ENCODE data around the gene SPATA32.
"Not testable (repeated sequence)": the region's sequence is repeated elsewhere in the genome, so short reads cannot be mapped to it uniquely, and the experiment has no call there.

SPATA32 gene

GRCh38 chr17:45265821-45266220, 3.9 kb upstream of the SPATA32 start:
- no peak for ATAC-seq
- Mint-ChIP-seq H3K27ac (peak overlapping the region in 1 of 2 donors; percentile 27), H3K4me1 (peaks cover 58% of the 10 kb centered on the region), H3K27me3 (no peaks in the 10 kb centered on the region), H3K4me3 (no peak overlapping the region), H3K9me3 (no peaks in the 10 kb centered on the region)
- DNase-seq, result no peak

DNA sequence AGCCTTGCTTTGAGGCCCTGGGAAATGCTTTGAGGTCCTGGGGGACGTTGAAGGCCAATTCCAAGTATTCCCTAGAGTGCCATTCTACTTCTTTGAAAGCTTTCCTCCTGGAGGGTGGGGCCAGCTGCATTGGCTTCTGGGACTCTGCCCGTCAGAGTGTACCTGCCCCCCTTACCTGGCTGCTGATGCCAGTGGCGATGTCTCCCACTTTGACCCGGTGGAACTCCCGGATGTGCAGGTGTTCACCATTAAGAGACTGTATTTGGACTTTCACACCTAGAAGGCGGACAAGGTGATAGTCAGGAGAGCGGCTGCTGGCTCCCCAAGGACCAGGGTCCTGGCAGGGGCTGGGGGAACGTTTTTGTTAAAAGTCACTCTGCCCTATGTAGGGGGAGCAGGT, 3.1 kb upstream of the SPATA32 start:
- H3K27ac Mint-ChIP-seq, result no peak overlapping the region
- H3K9me3 Mint-ChIP-seq, result no peaks in the 10 kb centered on the region
- no peaks in the 10 kb centered on the region for H3K27me3 Mint-ChIP-seq
- DNase-seq (no peak), ATAC-seq (no peak)
- no peak overlapping the region for H3K4me3 Mint-ChIP-seq
- H3K4me1 Mint-ChIP-seq, result peaks cover 58% of the 10 kb centered on the region

DNA sequence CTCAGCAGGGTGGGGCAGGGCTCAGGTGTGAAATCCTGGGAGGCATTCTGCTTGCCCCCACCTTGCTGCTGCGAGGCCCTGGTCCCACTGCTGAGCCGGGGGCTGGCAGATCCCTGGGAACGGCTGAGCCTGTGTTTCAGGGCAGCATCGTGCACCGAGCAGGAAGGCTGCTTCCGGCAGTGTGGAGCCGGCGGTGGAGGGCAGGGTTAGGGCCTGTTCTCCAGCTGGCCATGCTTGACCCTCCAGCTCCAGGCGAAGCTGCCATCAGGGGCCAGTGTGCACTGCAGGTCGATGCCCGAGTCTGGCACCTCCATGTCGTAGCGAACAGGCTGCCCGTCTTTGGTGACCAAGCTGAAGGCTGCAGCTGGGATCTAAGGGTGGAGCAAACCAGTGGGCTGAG, 2.5 kb upstream of the SPATA32 start:
- H3K27ac Mint-ChIP-seq, result peak overlapping the region in 1 of 2 donors; percentile 49

DNA sequence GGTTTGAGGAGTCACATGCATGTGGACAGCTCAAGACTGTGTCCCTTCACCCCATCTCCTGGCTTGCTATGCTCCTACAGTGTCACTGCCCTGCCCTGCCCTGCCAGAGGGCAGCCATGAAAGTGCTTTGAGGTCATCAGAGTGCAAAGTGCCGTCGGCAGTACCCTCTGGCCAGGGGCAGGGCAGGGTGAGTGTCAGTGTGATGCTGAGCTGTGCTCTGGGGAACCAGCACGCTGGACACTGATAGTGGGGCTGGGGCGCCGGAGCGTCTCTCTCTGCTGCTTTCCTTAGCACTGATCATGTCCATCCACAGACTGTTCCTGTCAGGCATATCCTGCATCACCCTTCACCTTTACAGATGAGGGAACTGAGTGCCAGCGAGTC, 1.6 kb upstream of the SPATA32 start:
- H3K27ac Mint-ChIP-seq, result peak overlapping the region in 1 of 2 donors; percentile 92
- ATAC-seq, result no peak
- no peak for DNase-seq
- no peaks in the 10 kb centered on the region for H3K27me3 Mint-ChIP-seq
- no peaks in the 10 kb centered on the region for H3K9me3 Mint-ChIP-seq
- H3K4me1 Mint-ChIP-seq, result peaks cover 48% of the 10 kb centered on the region
- H3K4me3 Mint-ChIP-seq, result peak overlapping the region in 1 of 2 donors; percentile 88

More for the DNA sequence above, 2.5 kb upstream of the SPATA32 start:
- Mint-ChIP-seq H3K27me3 (no peaks in the 10 kb centered on the region), H3K4me3 (no peak overlapping the region), H3K9me3 (no peaks in the 10 kb centered on the region), H3K4me1 (peaks cover 52% of the 10 kb centered on the region)
- ATAC-seq (no peak), DNase-seq (no peak)

DNA sequence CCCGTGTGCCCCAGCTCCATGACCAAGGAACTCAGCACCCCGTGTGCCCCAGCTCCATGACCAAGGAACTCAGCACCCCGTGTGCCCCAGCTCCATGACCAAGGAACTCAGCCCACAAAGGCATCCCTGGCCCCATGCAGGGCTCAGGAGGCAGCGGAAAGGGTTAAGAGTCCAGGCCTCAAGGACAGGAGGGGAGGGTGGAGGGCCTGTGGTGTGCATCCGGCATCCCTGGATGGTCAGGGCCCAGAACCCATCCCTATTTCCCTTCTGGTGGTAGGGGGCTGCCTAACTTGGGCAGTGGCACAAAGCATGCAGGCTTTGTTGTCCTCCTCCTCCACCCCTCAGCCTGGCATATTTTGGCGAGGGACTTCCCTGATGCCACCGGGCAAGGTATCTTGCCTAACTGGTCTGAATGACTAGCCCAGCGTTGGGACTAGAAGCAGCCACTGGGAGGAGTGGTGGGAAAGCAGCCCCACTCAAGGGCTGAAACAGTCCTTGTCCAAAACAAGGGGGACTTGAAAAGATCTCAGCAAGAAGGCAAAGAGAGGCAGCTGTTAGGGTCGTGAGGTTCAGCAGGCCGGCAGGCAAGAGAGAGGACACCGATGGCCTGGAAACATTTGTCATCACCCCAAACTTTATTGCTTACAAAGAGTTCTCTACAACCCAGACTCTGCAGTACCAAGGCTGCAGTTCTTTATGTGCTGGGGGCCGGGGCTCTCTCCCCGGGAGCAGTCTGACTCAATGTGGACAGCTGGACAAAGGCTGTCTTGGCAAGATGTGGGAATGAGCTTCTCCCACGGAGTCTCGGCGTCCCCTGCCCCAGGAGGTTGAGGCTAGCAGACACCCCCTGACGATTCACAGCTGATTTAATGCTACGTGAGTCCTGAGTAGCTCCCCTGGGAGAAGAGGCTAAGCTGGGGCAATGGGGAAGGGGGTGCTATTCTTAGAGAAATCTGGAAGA, 902 bp upstream of the SPATA32 start:
- Mint-ChIP-seq H3K27me3 (no peaks in the 10 kb centered on the region), H3K4me3 (peak overlapping the region; percentile 84 to 88), H3K27ac (peak overlapping the region; percentile 83 to 92), H3K4me1 (peaks cover 48% of the 10 kb centered on the region), H3K9me3 (no peaks in the 10 kb centered on the region)
- ATAC-seq, result no peak
- no peak for DNase-seq

DNA sequence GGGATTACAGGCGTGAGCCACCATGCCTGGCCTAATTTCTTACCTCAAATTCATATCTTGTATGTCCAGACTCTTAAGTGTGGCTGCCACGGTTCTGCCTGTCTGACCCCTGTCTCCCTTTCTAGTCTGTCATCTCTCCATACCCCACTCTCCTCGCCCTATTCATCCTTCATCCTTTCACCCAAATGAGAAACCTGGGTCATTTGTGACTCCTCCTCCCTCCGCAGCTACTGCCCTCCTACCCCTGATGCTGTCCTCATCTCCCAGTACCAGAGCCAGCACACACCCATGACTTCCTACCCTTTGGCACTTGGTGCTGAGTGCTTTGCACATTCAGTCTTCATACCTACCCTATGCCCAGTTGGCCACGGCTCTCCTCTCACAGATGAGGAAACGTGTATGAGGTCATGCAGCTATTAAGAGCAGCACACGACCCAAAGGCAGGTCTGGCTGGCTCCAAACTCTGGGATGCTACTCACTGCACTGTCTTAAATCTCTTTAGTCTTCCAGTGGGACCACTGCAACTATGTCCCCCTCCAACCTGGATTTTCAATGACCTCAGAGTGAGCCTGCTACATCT, 1.6 kb downstream of the SPATA32 start:
- Mint-ChIP-seq H3K9me3 (no peaks in the 10 kb centered on the region), H3K4me1 (peaks cover 59% of the 10 kb centered on the region), H3K4me3 (no peak overlapping the region), H3K27me3 (no peaks in the 10 kb centered on the region), H3K27ac (peak overlapping the region in 1 of 2 donors; percentile 2)
- DNase-seq (no peak), ATAC-seq (no peak)

- H3K9me3 Mint-ChIP-seq, result no peaks in the 10 kb centered on the region
- ATAC-seq (no peak), DNase-seq (no peak)
- H3K27ac Mint-ChIP-seq, result peak overlapping the region in 1 of 2 donors; percentile 1
- no peaks in the 10 kb centered on the region for H3K27me3 Mint-ChIP-seq
- no peak overlapping the region for H3K4me3 Mint-ChIP-seq
- H3K4me1 Mint-ChIP-seq, result peaks cover 72% of the 10 kb centered on the region
Measured at GRCh38 chr17:45258981-45259380, 2.9 kb downstream of the SPATA32 start.

DNA sequence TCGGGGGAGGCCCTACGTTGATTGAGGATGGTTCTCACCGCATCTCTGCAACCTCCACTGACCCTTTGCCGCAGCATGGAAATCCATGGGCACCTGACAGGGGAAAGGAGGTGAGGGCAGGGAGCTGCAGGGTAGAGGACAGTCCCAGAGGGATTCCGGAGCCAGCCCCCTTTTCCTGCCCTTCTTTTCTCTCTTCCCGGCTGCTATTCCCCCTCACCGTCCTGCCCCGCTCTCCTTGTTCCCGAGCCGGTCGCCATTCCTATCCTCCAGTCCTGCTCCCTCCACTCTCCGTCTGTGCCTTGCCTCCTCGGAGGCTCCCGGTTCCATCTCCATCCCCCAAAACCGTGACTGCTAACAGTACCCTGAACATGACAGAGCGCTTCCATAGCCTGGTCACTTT, 4.8 kb downstream of the SPATA32 start:
- no peaks in the 10 kb centered on the region for H3K9me3 Mint-ChIP-seq
- no peak for ATAC-seq
- no peak overlapping the region for H3K27ac Mint-ChIP-seq
- DNase-seq, result no peak
- no peaks in the 10 kb centered on the region for H3K27me3 Mint-ChIP-seq
- H3K4me3 Mint-ChIP-seq, result no peak overlapping the region
- peaks cover 75% of the 10 kb centered on the region for H3K4me1 Mint-ChIP-seq

GRCh38 chr17:45256114-45256966, 5.6 kb downstream of the SPATA32 start:
- Mint-ChIP-seq H3K4me3 (no peak overlapping the region), H3K9me3 (no peaks in the 10 kb centered on the region), H3K4me1 (peaks cover 73% of the 10 kb centered on the region), H3K27ac (no peak overlapping the region), H3K27me3 (no peaks in the 10 kb centered on the region)
- DNase-seq (no peak), ATAC-seq (peak; percentile 39)

DNA sequence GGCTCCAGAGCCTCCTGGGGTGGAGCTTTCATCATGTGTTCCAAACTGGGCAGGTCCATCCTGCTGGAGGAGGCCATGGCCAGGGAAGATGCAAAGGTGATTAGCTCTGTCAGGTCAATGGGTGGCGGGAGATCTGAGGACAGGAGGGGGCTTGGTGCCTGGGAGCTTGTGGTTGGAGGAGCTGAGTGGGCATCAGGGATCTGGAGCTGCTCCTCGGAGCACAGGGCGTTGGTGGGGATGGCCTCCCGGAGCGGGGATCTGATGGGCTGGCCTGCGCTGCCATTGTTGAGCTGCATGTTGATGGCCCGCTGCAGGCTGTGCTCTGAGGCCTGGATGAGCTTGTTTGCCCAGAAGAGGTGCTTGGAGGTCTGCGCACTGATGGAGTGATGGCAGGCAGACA, 6.5 kb downstream of the SPATA32 start:
- no peak for ATAC-seq
- no peaks in the 10 kb centered on the region for H3K9me3 Mint-ChIP-seq
- peak overlapping the region in 1 of 2 donors; percentile 3 for H3K4me3 Mint-ChIP-seq
- no peak for DNase-seq
- H3K27me3 Mint-ChIP-seq, result no peaks in the 10 kb centered on the region
- H3K27ac Mint-ChIP-seq, result peak overlapping the region in 1 of 2 donors; percentile 92
- H3K4me1 Mint-ChIP-seq, result peaks cover 73% of the 10 kb centered on the region

DNA sequence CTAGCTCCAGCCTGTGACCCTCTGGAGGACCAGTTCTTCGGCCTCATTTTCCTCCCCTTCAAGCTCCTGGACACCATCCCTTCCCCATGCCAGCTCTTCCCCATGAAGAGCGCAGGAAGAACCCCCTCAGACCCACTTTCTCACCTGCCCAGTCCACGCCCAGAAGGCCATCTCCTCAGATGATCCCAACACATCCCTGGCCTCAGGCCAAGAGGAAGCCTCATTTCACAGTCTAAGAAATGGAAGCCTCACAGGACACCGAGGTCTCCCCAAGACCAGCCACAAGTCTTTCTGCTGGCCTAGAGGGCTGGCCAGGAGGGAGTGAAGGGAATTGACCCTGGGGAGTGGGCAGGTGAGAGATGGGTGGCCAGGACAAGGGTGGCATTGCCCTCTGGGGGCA, 8.0 kb downstream of the SPATA32 start:
- Mint-ChIP-seq H3K27ac (peak overlapping the region in 1 of 2 donors; percentile 75), H3K4me1 (peaks cover 84% of the 10 kb centered on the region), H3K27me3 (no peaks in the 10 kb centered on the region), H3K4me3 (no peak overlapping the region), H3K9me3 (no peaks in the 10 kb centered on the region)
- DNase-seq, result no peak
- no peak for ATAC-seq

DNA sequence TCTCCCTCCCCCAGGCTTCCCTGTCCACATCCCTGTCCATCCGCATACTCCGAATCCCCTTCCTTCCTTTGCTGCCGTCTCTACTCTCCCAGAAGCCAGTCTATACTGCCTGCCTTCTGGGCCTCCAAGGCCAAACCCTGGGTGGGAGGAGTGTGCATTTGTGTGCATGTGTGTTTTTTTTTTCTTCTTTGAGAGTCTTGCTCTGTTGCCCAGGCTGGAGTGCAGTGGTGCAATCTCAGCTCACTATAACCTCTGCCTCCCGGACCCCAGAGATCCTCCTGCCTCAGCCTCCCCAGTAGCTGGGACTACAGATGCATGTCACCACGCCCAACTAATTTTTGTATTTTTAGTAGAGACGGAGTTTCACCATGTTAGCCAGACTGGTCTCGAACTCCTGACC, 8.7 kb downstream of the SPATA32 start:
- peak overlapping the region; percentile 29 to 47 for H3K27ac Mint-ChIP-seq
- peaks cover 90% of the 10 kb centered on the region for H3K4me1 Mint-ChIP-seq
- H3K4me3 Mint-ChIP-seq, result peak overlapping the region; percentile 7 to 28
- H3K27me3 Mint-ChIP-seq, ATAC-seq, H3K9me3 Mint-ChIP-seq, DNase-seq: not testable (repeated sequence)

DNA sequence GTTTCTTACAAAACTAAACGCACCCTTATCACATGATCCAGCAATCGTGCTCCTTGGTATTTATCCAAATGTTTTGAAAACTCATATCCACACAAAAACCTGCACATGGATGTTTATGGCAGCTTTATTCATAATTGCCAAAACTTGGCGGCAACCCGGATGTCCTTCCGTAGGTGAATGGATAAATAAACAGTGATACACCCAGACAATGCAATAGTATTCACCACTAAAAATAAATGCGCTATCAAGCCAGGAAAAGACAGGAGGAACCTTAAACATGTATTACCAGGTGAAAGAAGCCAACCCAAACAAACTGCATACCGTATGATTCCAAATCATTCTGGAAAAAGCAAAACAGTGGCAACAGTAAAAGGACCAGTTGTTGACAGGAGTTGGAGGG, 10.0 kb downstream of the SPATA32 start:
- Mint-ChIP-seq H3K9me3 (no peaks in the 10 kb centered on the region), H3K27ac (peak overlapping the region in 1 of 2 donors; percentile 61), H3K27me3 (no peaks in the 10 kb centered on the region), H3K4me1 (peaks cover 88% of the 10 kb centered on the region), H3K4me3 (peak overlapping the region in 1 of 2 donors; percentile 8)
- ATAC-seq (no peak), DNase-seq (no peak)

DNA sequence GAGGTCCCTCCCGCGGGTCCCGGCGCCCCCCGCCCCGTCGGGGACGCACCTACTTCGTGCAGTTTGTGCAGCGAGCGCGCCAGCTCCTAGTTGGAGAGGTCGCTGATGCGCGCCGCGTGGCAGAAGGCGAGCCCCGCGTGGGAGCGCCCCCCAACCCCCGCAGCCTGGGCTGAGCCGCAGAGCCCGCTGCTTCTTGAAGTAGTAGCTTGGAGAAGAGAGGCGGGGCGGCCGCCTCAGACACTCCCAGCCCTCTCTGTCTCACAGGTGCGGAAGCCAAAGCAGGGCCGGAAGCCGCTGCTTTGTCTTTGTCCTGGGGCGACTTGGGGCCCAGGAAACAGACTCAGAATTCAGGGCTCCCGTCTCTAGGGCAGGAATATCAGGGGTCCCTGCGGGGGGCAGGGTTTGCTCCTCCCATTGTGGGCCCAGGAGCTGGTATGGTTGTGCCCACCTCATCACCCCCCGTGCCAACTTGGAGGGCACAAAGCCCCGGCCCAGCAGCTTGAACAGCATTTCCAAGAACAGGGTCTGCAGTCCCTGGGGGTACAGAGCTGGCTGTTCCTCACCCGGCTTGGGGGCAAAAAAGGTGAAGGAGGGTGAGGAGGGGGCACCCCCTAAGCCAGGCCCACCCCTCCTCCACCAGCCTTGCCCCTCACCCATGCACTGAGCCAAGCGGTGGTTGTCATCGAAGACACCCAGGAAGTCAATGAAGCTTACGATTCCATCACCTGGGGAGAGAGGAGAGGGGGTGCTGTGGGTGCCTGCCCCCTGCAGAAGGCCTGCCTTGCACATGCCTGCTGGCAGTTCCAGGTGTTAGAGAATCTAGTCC, 13.5 kb downstream of the SPATA32 start:
- DNase-seq, result peak; percentile 80 to 84
- H3K4me1 Mint-ChIP-seq, result peaks cover 85% of the 10 kb centered on the region
- H3K9me3 Mint-ChIP-seq, result no peaks in the 10 kb centered on the region

More for the DNA sequence above, 13.5 kb downstream of the SPATA32 start:
- peak; percentile 81 for ATAC-seq
- H3K27ac Mint-ChIP-seq, result peak overlapping the region; percentile 96 to 98
- H3K27me3 Mint-ChIP-seq, result no peaks in the 10 kb centered on the region
- peak overlapping the region; percentile 86 to 92 for H3K4me3 Mint-ChIP-seq
